GM12875 (cell line): Measurements from ENCODE around the gene PLS1.
"Not testable (repeated sequence)": the region's sequence is repeated elsewhere in the genome, so short reads cannot be mapped to it uniquely, and the experiment has no call there.

Source experiments
- H3K4me3 ChIP-seq: one replicate; pipeline ENCODE4 v1.5.1; 2011; ENCODE audit warnings: low read depth, low read length, control low read depth
- TF ChIP-seq, protein P1 (sequence below): IDR thresholded peaks from 2 replicates; pipeline ENCODE4 v1.5.1; 2011; ENCODE audit warnings: low read depth, mild to moderate bottlenecking, control low read depth, inconsistent platforms, low read length, moderate library complexity, borderline replicate concordance; ENCODE audit not compliant: insufficient read depth

PLS1 gene

GRCh38 chr3:142693136-142693853 is 97.1 kb downstream of the PLS1 start:
- TF ChIP-seq, protein P1, sequence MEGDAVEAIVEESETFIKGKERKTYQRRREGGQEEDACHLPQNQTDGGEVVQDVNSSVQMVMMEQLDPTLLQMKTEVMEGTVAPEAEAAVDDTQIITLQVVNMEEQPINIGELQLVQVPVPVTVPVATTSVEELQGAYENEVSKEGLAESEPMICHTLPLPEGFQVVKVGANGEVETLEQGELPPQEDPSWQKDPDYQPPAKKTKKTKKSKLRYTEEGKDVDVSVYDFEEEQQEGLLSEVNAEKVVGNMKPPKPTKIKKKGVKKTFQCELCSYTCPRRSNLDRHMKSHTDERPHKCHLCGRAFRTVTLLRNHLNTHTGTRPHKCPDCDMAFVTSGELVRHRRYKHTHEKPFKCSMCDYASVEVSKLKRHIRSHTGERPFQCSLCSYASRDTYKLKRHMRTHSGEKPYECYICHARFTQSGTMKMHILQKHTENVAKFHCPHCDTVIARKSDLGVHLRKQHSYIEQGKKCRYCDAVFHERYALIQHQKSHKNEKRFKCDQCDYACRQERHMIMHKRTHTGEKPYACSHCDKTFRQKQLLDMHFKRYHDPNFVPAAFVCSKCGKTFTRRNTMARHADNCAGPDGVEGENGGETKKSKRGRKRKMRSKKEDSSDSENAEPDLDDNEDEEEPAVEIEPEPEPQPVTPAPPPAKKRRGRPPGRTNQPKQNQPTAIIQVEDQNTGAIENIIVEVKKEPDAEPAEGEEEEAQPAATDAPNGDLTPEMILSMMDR: no peak
- no peak overlapping the region for H3K4me3 ChIP-seq

DNA sequence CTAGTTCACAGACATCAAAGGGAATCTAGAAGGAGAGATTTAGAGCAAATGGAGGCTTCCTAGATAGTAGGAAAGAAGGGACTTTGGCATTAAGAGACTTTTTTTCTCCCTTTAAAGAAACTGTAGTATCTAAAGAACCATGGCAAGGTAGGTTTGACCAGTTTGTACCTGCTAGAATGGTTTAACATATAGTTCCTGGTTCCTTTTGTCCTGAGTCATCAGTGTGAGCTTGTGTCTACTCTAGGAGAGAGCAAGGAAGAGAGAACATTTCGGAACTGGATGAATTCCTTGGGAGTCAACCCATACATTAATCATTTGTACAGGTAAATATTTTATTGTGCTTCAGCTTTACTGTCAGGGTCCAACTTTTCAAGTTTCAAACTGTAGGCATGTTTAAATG is 98.0 kb downstream of the PLS1 start:
- no peak overlapping the region for H3K4me3 ChIP-seq
- TF ChIP-seq, protein P1: no peak

- TF ChIP-seq, protein P1: no peak
- H3K4me3 ChIP-seq: no peak overlapping the region
Observed at GRCh38 chr3:142705198-142705597, 109.0 kb downstream of the PLS1 start.

- TF ChIP-seq, protein P1: no peak
- no peak overlapping the region for H3K4me3 ChIP-seq
Observed at GRCh38 chr3:142706321-142707127, 110.3 kb downstream of the PLS1 start.

DNA sequence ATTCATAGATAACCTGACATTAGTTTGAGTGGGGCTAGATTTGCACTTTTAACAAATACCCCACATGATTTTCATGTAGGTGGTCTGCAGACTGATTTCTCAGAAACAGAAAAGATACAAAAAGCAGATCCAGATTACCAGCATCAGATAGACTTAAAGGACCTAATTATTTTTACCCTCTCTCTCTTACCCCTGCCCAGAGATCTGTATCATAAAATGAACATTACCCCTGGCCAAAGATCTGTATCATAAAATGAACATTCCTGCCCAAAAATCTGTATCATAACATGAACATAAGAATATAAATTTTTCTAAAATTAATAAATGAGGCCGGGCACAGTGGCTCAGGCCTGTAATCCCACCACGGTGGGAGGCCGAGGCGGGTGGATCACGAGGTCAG is 113.0 kb downstream of the PLS1 start:
- H3K4me3 ChIP-seq: no peak overlapping the region
- TF ChIP-seq, protein P1: no peak

- not testable (repeated sequence) for H3K4me3 ChIP-seq
Observed at GRCh38 chr3:142714882-142715281, 118.7 kb downstream of the PLS1 start.

GRCh38 chr3:142716102-142716501 is 119.9 kb downstream of the PLS1 start:
- TF ChIP-seq, protein P1: no peak
- no peak overlapping the region for H3K4me3 ChIP-seq

DNA sequence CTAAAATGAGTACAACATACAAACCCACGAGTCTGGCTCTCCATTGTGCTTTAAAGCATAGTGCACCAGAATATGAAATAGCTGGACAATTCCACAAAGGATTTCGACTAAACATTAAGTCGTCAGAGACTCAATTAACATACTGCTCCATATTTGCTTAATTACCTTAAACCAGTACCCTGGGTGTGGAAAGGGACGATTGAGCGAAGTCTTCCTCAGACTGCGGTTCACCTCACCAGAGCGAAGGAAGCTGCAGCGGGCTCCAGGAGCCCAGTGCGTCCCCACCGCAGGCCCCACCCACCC is 127.4 kb downstream of the PLS1 start:
- peak overlapping the region; percentile 64 for H3K4me3 ChIP-seq
- TF ChIP-seq, protein P1: no peak
